Ishikawa (cell line): ENCODE results near the gene UGT3A1.

Experiments used
- CEBPB ChIP-seq: IDR thresholded peaks from 2 replicates; pipeline ENCODE4 v1.6.1; 2012
- CREB1 ChIP-seq: IDR thresholded peaks from 2 replicates; pipeline ENCODE4 v1.6.1; 2012; ENCODE audit warnings: low read depth
- EGR1 ChIP-seq: IDR thresholded peaks from 2 replicates; pipeline ENCODE4 v1.6.1; 2012
- EP300 ChIP-seq: IDR thresholded peaks from 2 replicates; pipeline ENCODE4 v1.6.1; 2012; ENCODE audit warnings: borderline replicate concordance
- RAD21 ChIP-seq: IDR thresholded peaks from 2 replicates; pipeline ENCODE4 v1.6.1; 2012; ENCODE audit warnings: low read depth
- ZBTB7A ChIP-seq: IDR thresholded peaks from 2 replicates; pipeline ENCODE4 v1.6.1; 2012; ENCODE audit warnings: low read depth
- TF ChIP-seq, protein P1 (sequence below): IDR thresholded peaks from 2 replicates; pipeline ENCODE4 v1.6.1; 2012
- TF ChIP-seq, protein P2 (sequence below): IDR thresholded peaks from 2 replicates; pipeline ENCODE4 v1.6.1; 2012; ENCODE audit warnings: low read depth, mild to moderate bottlenecking

DNA sequence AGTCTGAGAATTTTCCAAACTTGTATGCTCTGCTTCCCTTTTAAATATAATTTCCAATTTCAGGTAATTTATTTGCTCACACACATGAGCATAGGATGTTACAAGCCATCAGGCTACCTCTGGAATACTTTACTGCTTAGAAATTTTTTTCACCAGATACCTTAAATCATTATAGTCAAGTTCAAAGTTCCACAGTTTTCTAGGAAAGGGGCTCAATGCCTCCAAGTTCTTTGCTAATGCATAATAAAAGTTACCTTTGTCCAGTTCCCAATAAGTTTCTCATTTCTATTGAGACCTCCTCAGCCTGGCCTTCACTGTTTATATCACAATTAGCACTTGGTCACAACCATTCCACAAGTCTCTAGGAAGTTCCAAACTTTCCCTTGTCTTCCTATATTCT, 16.2 kb upstream of the UGT3A1 start:
- no peak for TF ChIP-seq EP300
- TF ChIP-seq, protein P1, sequence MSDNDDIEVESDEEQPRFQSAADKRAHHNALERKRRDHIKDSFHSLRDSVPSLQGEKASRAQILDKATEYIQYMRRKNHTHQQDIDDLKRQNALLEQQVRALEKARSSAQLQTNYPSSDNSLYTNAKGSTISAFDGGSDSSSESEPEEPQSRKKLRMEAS = no peak
- no peak for TF ChIP-seq EGR1
- TF ChIP-seq, protein P2, sequence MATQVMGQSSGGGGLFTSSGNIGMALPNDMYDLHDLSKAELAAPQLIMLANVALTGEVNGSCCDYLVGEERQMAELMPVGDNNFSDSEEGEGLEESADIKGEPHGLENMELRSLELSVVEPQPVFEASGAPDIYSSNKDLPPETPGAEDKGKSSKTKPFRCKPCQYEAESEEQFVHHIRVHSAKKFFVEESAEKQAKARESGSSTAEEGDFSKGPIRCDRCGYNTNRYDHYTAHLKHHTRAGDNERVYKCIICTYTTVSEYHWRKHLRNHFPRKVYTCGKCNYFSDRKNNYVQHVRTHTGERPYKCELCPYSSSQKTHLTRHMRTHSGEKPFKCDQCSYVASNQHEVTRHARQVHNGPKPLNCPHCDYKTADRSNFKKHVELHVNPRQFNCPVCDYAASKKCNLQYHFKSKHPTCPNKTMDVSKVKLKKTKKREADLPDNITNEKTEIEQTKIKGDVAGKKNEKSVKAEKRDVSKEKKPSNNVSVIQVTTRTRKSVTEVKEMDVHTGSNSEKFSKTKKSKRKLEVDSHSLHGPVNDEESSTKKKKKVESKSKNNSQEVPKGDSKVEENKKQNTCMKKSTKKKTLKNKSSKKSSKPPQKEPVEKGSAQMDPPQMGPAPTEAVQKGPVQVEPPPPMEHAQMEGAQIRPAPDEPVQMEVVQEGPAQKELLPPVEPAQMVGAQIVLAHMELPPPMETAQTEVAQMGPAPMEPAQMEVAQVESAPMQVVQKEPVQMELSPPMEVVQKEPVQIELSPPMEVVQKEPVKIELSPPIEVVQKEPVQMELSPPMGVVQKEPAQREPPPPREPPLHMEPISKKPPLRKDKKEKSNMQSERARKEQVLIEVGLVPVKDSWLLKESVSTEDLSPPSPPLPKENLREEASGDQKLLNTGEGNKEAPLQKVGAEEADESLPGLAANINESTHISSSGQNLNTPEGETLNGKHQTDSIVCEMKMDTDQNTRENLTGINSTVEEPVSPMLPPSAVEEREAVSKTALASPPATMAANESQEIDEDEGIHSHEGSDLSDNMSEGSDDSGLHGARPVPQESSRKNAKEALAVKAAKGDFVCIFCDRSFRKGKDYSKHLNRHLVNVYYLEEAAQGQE = no peak
- no peak for TF ChIP-seq CREB1
- TF ChIP-seq CEBPB = no peak
- TF ChIP-seq ZBTB7A = no peak
- TF ChIP-seq RAD21 = no peak
